H1 (cell line): ENCODE measurements around the gene C16orf95. TPM values are rescaled to one million over a fixed set of nuclear protein-coding genes. Genes with fewer than 3 reads are reported as not detected.

Experiments
- CTCF ChIA-PET: fragments of 300-600 bp; sonication (Branson Sonifier 250); formaldehyde crosslinking; loops from one replicate; lab custom pipeline; 2021; ENCODE audit not compliant: partially characterized antibody; lab: Charles Lee
- POLR2A ChIA-PET: fragments of 300-600 bp; sonication (Branson Sonifier 250); formaldehyde crosslinking; loops from one replicate; lab custom pipeline; 2021; ENCODE audit warnings: inconsistent platforms; ENCODE audit not compliant: partially characterized antibody; lab: Charles Lee
- DNase-seq, 2 experiments: peaks; one replicate each; pipeline versions ENCODE4 v3.0.0 to v3.0.0-alpha.2; 2010 to 2022; ENCODE audit warnings: low spot score in 2 of 2, low read depth in 1 of 2, mixed read lengths in 1 of 2
- FAIRE-seq: peaks from 2 replicates; lab custom pipeline; 2011; peaks lifted over from hg19 to GRCh38; lab: Jason Lieb, UNC
- H2AFZ ChIP-seq: 2 replicates; pipeline ENCODE4 v1.8.1; 2012; ENCODE audit warnings: low read length, inconsistent platforms
- H2AK5ac ChIP-seq: 2 replicates; pipeline ENCODE4 v1.6.1; 2013; ENCODE audit warnings: low read depth, low read length
- H2BK120ac ChIP-seq: replicated peaks from 2 replicates; pipeline ENCODE3; 2013; ENCODE audit warnings: low read depth, low read length, inconsistent platforms
- H2BK12ac ChIP-seq: 2 replicates; pipeline ENCODE4 v1.6.1; 2013; ENCODE audit warnings: low read depth, low read length
- H2BK15ac ChIP-seq: 2 replicates; pipeline ENCODE4 v1.6.1; 2013; ENCODE audit warnings: low read length
- H2BK20ac ChIP-seq: 2 replicates; pipeline ENCODE4 v1.6.1; 2013; ENCODE audit warnings: low read length
- H2BK5ac ChIP-seq: 2 replicates; pipeline ENCODE4 v1.6.1; 2013; ENCODE audit warnings: low read depth, low read length
- H3K14ac ChIP-seq: 2 replicates; pipeline ENCODE4 v1.6.1; 2013; ENCODE audit warnings: inconsistent platforms; ENCODE audit not compliant: insufficient read length
- H3K18ac ChIP-seq: 2 replicates; pipeline ENCODE4 v1.6.1; 2013; ENCODE audit warnings: low read length; ENCODE audit errors: extremely low read depth
- H3K23ac ChIP-seq: 2 replicates; pipeline ENCODE4 v1.6.1; 2013; ENCODE audit warnings: inconsistent platforms; ENCODE audit not compliant: insufficient read length
- H3K23me2 ChIP-seq: 2 replicates; pipeline ENCODE4 v1.6.1; 2013; ENCODE audit warnings: low read depth, low read length
- H3K27ac ChIP-seq: 2 replicates; pipeline ENCODE4 v1.6.1; 2011; ENCODE audit warnings: low read depth, low read length, inconsistent platforms
- H3K27me3 ChIP-seq, 4 experiments: replicated peaks in 1 of 4; 1 replicate in 1 of 4; 2 replicates in 3 of 4; pipeline versions ENCODE4 v1.6.1 to v1.8.1; 2011 to 2013; ENCODE audit warnings: low read length in 3 of 4, mild to moderate bottlenecking in 3 of 4, inconsistent platforms in 2 of 4, mixed read lengths in 2 of 4, moderate library complexity in 1 of 4; ENCODE audit not compliant: control insufficient read depth in 3 of 4, insufficient read depth in 3 of 4; ENCODE audit errors: extremely low read depth in 1 of 4
- H3K36me3 ChIP-seq, 4 experiments: 2 replicates each; pipeline versions ENCODE4 v1.6.1 to v1.8.1; 2011 to 2013; ENCODE audit warnings: mild to moderate bottlenecking in 4 of 4, low read length in 3 of 4, moderate library complexity in 2 of 4, control low read depth in 1 of 4, inconsistent platforms in 1 of 4; ENCODE audit not compliant: insufficient read depth in 4 of 4, control insufficient read depth in 2 of 4
- H3K4ac ChIP-seq: replicated peaks from 2 replicates; pipeline ENCODE3; 2013; ENCODE audit warnings: low read length, low read depth, mixed read lengths, inconsistent platforms; ENCODE audit not compliant: insufficient read length
- H3K4me1 ChIP-seq, 4 experiments: replicated peaks in 1 of 4; 1 replicate in 1 of 4; 2 replicates in 3 of 4; pipeline versions ENCODE4 v1.6.1 to v1.8.1; 2011 to 2013; ENCODE audit warnings: low read length in 3 of 4, inconsistent platforms in 2 of 4, mixed read lengths in 1 of 4; ENCODE audit not compliant: insufficient read depth in 4 of 4, control insufficient read depth in 3 of 4
- H3K4me2 ChIP-seq, 2 experiments: 2 replicates each; pipeline versions ENCODE4 v1.6.1 to v1.8.1; 2011 to 2013; ENCODE audit warnings: low read depth in 2 of 2, low read length in 2 of 2, control low read depth in 1 of 2, inconsistent platforms in 1 of 2, mild to moderate bottlenecking in 1 of 2; ENCODE audit not compliant: insufficient read depth in 1 of 2
- H3K4me3 ChIP-seq, 4 experiments: fragments of 200-600, 300-600 bp in 1 of 4; sonication (generic), shearing (Covaris generic), sonication (Bioruptor Twin) in 1 of 4; 2 replicates each; pipeline versions ENCODE4 v1.5.1 to v1.8.1; 2011 to 2016; ENCODE audit warnings: low read length in 4 of 4, low read depth in 3 of 4, control low read depth in 2 of 4, inconsistent platforms in 2 of 4, mild to moderate bottlenecking in 2 of 4, mixed read lengths in 1 of 4, moderate library complexity in 1 of 4; ENCODE audit not compliant: insufficient read depth in 2 of 4; ENCODE audit errors: extremely low read depth in 1 of 4
- H3K56ac ChIP-seq: replicated peaks from 2 replicates; pipeline ENCODE3; 2013; ENCODE audit warnings: low read depth, mild to moderate bottlenecking, mixed read lengths, low read length, inconsistent platforms; ENCODE audit not compliant: insufficient read length
- H3K79me1 ChIP-seq: 2 replicates; pipeline ENCODE4 v1.6.1; 2013; ENCODE audit warnings: low read depth, low read length, control low read depth
- H3K79me2 ChIP-seq, 2 experiments: 2 replicates each; pipeline versions ENCODE4 v1.6.1 to v1.8.1; 2012 to 2013; ENCODE audit warnings: low read length in 2 of 2, mild to moderate bottlenecking in 2 of 2, inconsistent platforms in 1 of 2; ENCODE audit not compliant: insufficient read depth in 2 of 2, control insufficient read depth in 1 of 2
- H3K9ac ChIP-seq, 4 experiments: replicated peaks in 1 of 4; 1 replicate in 1 of 4; 2 replicates in 3 of 4; pipeline versions ENCODE4 v1.6.1 to v1.8.1; 2011 to 2013; ENCODE audit warnings: low read depth in 3 of 4, low read length in 3 of 4, control low read depth in 2 of 4, mild to moderate bottlenecking in 2 of 4, moderate library complexity in 2 of 4, inconsistent platforms in 1 of 4; ENCODE audit errors: extremely low read depth in 1 of 4
- H3K9me3 ChIP-seq, 2 experiments: 2 replicates each; pipeline versions ENCODE4 v1.6.1 to v1.8.1; 2012 to 2013; ENCODE audit warnings: mild to moderate bottlenecking in 2 of 2, moderate library complexity in 2 of 2, control low read depth in 1 of 2, inconsistent platforms in 1 of 2, low read depth in 1 of 2, low read length in 1 of 2, mixed read lengths in 1 of 2; ENCODE audit not compliant: insufficient read depth in 2 of 2
- H4K20me1 ChIP-seq, 2 experiments: replicated peaks in 1 of 2; 2 replicates each; pipeline versions ENCODE3 to v1.8.1; 2011 to 2013; ENCODE audit warnings: inconsistent platforms in 2 of 2, low read length in 2 of 2, mild to moderate bottlenecking in 1 of 2; ENCODE audit not compliant: insufficient read depth in 2 of 2, control insufficient read depth in 1 of 2
- H4K5ac ChIP-seq: 2 replicates; pipeline ENCODE4 v1.6.1; 2013; ENCODE audit warnings: low read length, low read depth, mixed read lengths, inconsistent platforms; ENCODE audit not compliant: insufficient read length
- H4K8ac ChIP-seq: 2 replicates; pipeline ENCODE4 v1.8.0; 2013; ENCODE audit warnings: mild to moderate bottlenecking, moderate library complexity, low read length, inconsistent platforms; ENCODE audit not compliant: insufficient read depth; ENCODE audit errors: extremely low read depth
- H4K91ac ChIP-seq: replicated peaks from 2 replicates; pipeline ENCODE3; 2013; ENCODE audit warnings: low read length, mixed read lengths, inconsistent platforms; ENCODE audit not compliant: insufficient read length
- BCL11A ChIP-seq, 2 experiments: IDR thresholded peaks; one replicate each; pipeline ENCODE4 v1.6.1; 2011; ENCODE audit warnings: low read depth in 2 of 2, low read length in 2 of 2, mild to moderate bottlenecking in 2 of 2
- WGBS, 2 experiments: shearing (Covaris generic) in 1 of 2; methylation state at CpG; one replicate each; pipeline versions ENCODE4 v1.1.6 to v1.1.7; 2013 to 2015; ENCODE audit warnings: low lambda C conversion rate in 2 of 2, mixed read lengths in 2 of 2, inconsistent platforms in 1 of 2, low coverage in 1 of 2, missing lambda C conversion rate in 1 of 2; ENCODE audit not compliant: insufficient replicate concordance in 2 of 2, insufficient coverage in 1 of 2, insufficient read length in 1 of 2; ENCODE audit errors: extremely low coverage in 1 of 2, missing lambda C conversion rate in 1 of 2; 5-methylcytosine and 5-hydroxymethylcytosine counted together
- polyA plus RNA-seq, 7 experiments: library from polyadenylated mRNA; depleted of rRNA in 3 of 7; stranded (reverse) in 5 of 7; unstranded in 2 of 7; fragments of >200 nt in 5 of 7; fragments of 200-250 nt in 2 of 7; gene quantifications; 1 replicate in 5 of 7; 2 replicates in 1 of 7; 4 replicates in 1 of 7; pipeline versions ENCODE4 v1.2.1 to v1.2.3, GENCODE V29; 2011 to 2013; ENCODE audit warnings: missing spikeins in 2 of 7, mixed read lengths in 2 of 7
- total RNA-seq: library from RNA; stranded (reverse); fragmentation: NEBNext Ultra II Directional; extraction: Animal tissue kit (Norgen Biotek cat#: 25700); gene quantifications from 2 replicates; pipeline ENCODE4 v1.2.1, GENCODE V29; 2021

The C16orf95 gene
- total and polyA plus RNA-seq, 2 of the 8 experiments (the other 6 are each of a cell fraction or from before 2014, with no cell fraction given): 5.0 to 5.4 TPM

- Histone ChIP-seq H3K18ac (no peak overlapping the region), H2BK12ac (no peak overlapping the region), H2BK120ac (no peak overlapping the region), H2BK15ac (no peak overlapping the region), H3K4me2 (no peak overlapping the region), H3K9ac (no peak overlapping the region), H3K14ac (no peak overlapping the region), H3K27ac (no peak overlapping the region), H3K56ac (no peak overlapping the region), H4K8ac (no peak overlapping the region), H3K27me3 (no peaks in the 10 kb centered on the region), H4K20me1 (peaks cover 7 to 11% of the 10 kb centered on the region in 2 experiments), H3K4ac (no peak overlapping the region)
- CTCF ChIA-PET: interaction anchor here (2.1 to 3.0 kb wide), 2 partner anchors 9 to 15 kb away, joined by 8 to 14 read pairs; no protein-coding TSS in a partner anchor
- DNase-seq (no peak), FAIRE-seq (no peak)
- WGBS, 2 experiments: 95% methylated on average over 15 of the region's 15 CpGs; no CpG with 5 or more reads in 1 of the 2 experiments
- TF ChIP-seq BCL11A (IDR thresholded peaks at IDR 0.05; ENCODE audit: low read depth in 2 of 2, low read length in 2 of 2): no peak
- TF ChIP-seq, all 59 proteins: peak for 0
- no peak overlapping the region for H2AFZ ChIP-seq
- POLR2A ChIA-PET: interaction anchor here (1.1 to 2.5 kb wide), 4 partner anchors 8 to 18 kb away, joined by 3 to 10 read pairs (median 4); partner anchors contain the start of gene C16orf95
- H3K9me3 ChIP-seq: no peaks in the 10 kb centered on the region
- no peak overlapping the region for H2BK20ac ChIP-seq
- H3K4me3 ChIP-seq: no peak overlapping the region
- H3K23ac ChIP-seq: no peak overlapping the region
- 0 out of 2 replicates have a peak, but pooled peaks cover 2% of the 10 kb centered on the region for H3K23me2 ChIP-seq
- H4K91ac ChIP-seq: no peak overlapping the region
- no peak overlapping the region for H2AK5ac ChIP-seq
- H3K4me1 ChIP-seq: no peaks in the 10 kb centered on the region
- 0 out of 2 replicates have a peak, but pooled peaks cover 2% of the 10 kb centered on the region for H3K79me1 ChIP-seq
- peaks cover 0 to 14% (median 5%) of the 10 kb centered on the region in 4 experiments; a peak in 5 of 8 replicates for H3K36me3 ChIP-seq
- no peak overlapping the region for H2BK5ac ChIP-seq
- H3K79me2 ChIP-seq: no peaks in the 10 kb centered on the region
- no peak overlapping the region for H4K5ac ChIP-seq
Observed at GRCh38 chr16:87333101-87333500, 15.9 kb upstream of the C16orf95 start.
